WTC11 (cell line): ENCODE data around the gene KEL. TPM values are rescaled to one million over a fixed set of nuclear protein-coding genes. Genes with fewer than 3 reads are reported as not detected.

Experiments
- ATAC-seq: fragments of 200-7000 bp; cut with Tn5 transposase; 2 replicates; pipeline ENCODE4 v1.10.0; 2021; ENCODE audit warnings: mild to moderate bottlenecking, moderate library complexity
- CTCF ChIA-PET: fragments of 300-600 bp; sonication (Branson Sonifier 250); formaldehyde crosslinking; loops from one replicate; lab custom pipeline; 2021; ENCODE audit warnings: antibody characterized with exemption; lab: Charles Lee
- POLR2A ChIA-PET: fragments of 350-600 bp; sonication (Branson Sonifier 250); formaldehyde crosslinking; loops from one replicate; lab custom pipeline; 2021; ENCODE audit warnings: antibody characterized with exemption; lab: Charles Lee
- DNase-seq: peaks from one replicate; pipeline ENCODE4 v3.0.0; 2021; ENCODE audit warnings: low spot score
- H3K27ac Mint-ChIP-seq: 2 replicates; pipeline ENCODE4 v1.8.0; 2021; ENCODE audit warnings: mixed read lengths
- H3K27me3 Mint-ChIP-seq: 2 replicates; pipeline ENCODE4 v1.8.0; 2021; ENCODE audit warnings: low read depth, mild to moderate bottlenecking, moderate library complexity, mixed read lengths
- H3K36me3 Mint-ChIP-seq: 2 replicates; pipeline ENCODE4 v1.8.0; 2021; ENCODE audit warnings: mixed read lengths
- H3K4me1 Mint-ChIP-seq: 2 replicates; pipeline ENCODE4 v1.8.0; 2022; ENCODE audit warnings: mixed read lengths
- H3K4me3 Mint-ChIP-seq: 2 replicates; pipeline ENCODE4 v1.8.0; 2021; ENCODE audit warnings: mild to moderate bottlenecking, moderate library complexity, mixed read lengths
- H3K9me3 Mint-ChIP-seq: 2 replicates; pipeline ENCODE4 v1.8.0; 2021; ENCODE audit warnings: mixed read lengths
- ATF6 ChIP-seq: sonication (generic); formaldehyde crosslinking; IDR thresholded peaks from 2 replicates; pipeline ENCODE4 v1.8.1; 2023; ENCODE audit warnings: mild to moderate bottlenecking, missing genetic modification reagents
- CREM ChIP-seq: sonication (generic); formaldehyde crosslinking; IDR thresholded peaks from 2 replicates; pipeline ENCODE4 v1.8.1; 2022; ENCODE audit warnings: mild to moderate bottlenecking, missing genetic modification reagents, moderate library complexity
- MAX ChIP-seq: sonication (generic); formaldehyde crosslinking; IDR thresholded peaks from 2 replicates; pipeline ENCODE4 v1.8.0; 2022; ENCODE audit warnings: mild to moderate bottlenecking, missing genetic modification reagents
- NFYB ChIP-seq: sonication (generic); formaldehyde crosslinking; conservative IDR thresholded peaks from 2 replicates; pipeline ENCODE4 v1.8.0; 2022; ENCODE audit warnings: low read depth, missing genetic modification reagents
- PRDM15 ChIP-seq: sonication (generic); formaldehyde crosslinking; IDR thresholded peaks from 2 replicates; pipeline ENCODE4 v1.8.0; 2022; ENCODE audit warnings: missing genetic modification reagents
- SOX15 ChIP-seq: fragments of 250-450 bp; sonication (Bioruptor Pico); IDR thresholded peaks from 2 replicates; pipeline ENCODE4 v1.9.0; 2021; ENCODE audit warnings: mild to moderate bottlenecking
- SP1 ChIP-seq: sonication (generic); formaldehyde crosslinking; conservative IDR thresholded peaks from 2 replicates; pipeline ENCODE4 v1.8.1; 2022; ENCODE audit warnings: missing genetic modification reagents
- TP53 ChIP-seq: sonication (generic); formaldehyde crosslinking; IDR thresholded peaks from 2 replicates; pipeline ENCODE4 v1.8.1; 2023; ENCODE audit warnings: mild to moderate bottlenecking, missing genetic modification reagents
- ZNF232 ChIP-seq: sonication (generic); formaldehyde crosslinking; IDR thresholded peaks from 2 replicates; pipeline ENCODE4 v1.8.0; 2022; ENCODE audit warnings: mild to moderate bottlenecking, missing genetic modification reagents
- ZNF396 ChIP-seq: fragments of 250-450 bp; sonication (Bioruptor Pico); IDR thresholded peaks from 2 replicates; pipeline ENCODE4 v1.8.0; 2021; ENCODE audit warnings: mild to moderate bottlenecking, moderate library complexity, borderline replicate concordance
- ZNF425 ChIP-seq: fragments of 250-450 bp; sonication (Bioruptor Pico); conservative IDR thresholded peaks from 2 replicates; pipeline ENCODE4 v1.9.0; 2021; ENCODE audit warnings: mild to moderate bottlenecking
- total RNA-seq: library from RNA; stranded (reverse); gene quantifications from 3 replicates; pipeline ENCODE4 v1.2.3, GENCODE V29; 2021
- TF ChIP-seq, protein P1 (sequence below): fragments of 250-450 bp; sonication (Bioruptor Pico); IDR thresholded peaks from 2 replicates; pipeline ENCODE4 v1.9.0; 2021; ENCODE audit warnings: mild to moderate bottlenecking
- TF ChIP-seq, protein P2 (sequence below): fragments of 250-450 bp; sonication (Bioruptor Pico); IDR thresholded peaks from 2 replicates; pipeline ENCODE4 v1.9.0; 2021; ENCODE audit warnings: mild to moderate bottlenecking, borderline replicate concordance
- TF ChIP-seq, protein P3 (sequence below): fragments of 250-450 bp; sonication (Bioruptor Pico); IDR thresholded peaks from 2 replicates; pipeline ENCODE4 v1.9.0; 2021; ENCODE audit warnings: moderate library complexity, mild to moderate bottlenecking, inconsistent platforms, borderline replicate concordance

KEL gene
- total RNA-seq, 1 experiment from 2014 or later = 0.87 TPM

GRCh38 chr7:142957723-142958122 is 4.4 kb downstream of the KEL start:
- Mint-ChIP-seq H3K27ac (no peak overlapping the region), H3K36me3 (peaks cover 28% of the 10 kb centered on the region), H3K4me3 (no peak overlapping the region), H3K9me3 (peaks cover 37% of the 10 kb centered on the region), H3K4me1 (peaks cover 46% of the 10 kb centered on the region), H3K27me3 (peaks cover 6% of the 10 kb centered on the region)
- ChIA-PET POLR2A (interaction anchor here (0.6 kb wide), 1 partner anchor 29 kb away, joined by 5 read pairs; no protein-coding TSS in a partner anchor), CTCF (no interaction called here)
- DNase-seq (no peak), ATAC-seq (peak; percentile 41; the same call in 1 of the 2 replicates)
- TF ChIP-seq MAX (CRISPR knock-in tag) = no peak
- no peak for TF ChIP-seq CREM (CRISPR knock-in tag)
- TF ChIP-seq SOX15 (CRISPR knock-in tag) = no peak
- no peak for TF ChIP-seq ATF6 (CRISPR knock-in tag)
- TF ChIP-seq ZNF232 (CRISPR knock-in tag) = no peak
- no peak for TF ChIP-seq PRDM15 (CRISPR knock-in tag)
- TF ChIP-seq, protein P1, sequence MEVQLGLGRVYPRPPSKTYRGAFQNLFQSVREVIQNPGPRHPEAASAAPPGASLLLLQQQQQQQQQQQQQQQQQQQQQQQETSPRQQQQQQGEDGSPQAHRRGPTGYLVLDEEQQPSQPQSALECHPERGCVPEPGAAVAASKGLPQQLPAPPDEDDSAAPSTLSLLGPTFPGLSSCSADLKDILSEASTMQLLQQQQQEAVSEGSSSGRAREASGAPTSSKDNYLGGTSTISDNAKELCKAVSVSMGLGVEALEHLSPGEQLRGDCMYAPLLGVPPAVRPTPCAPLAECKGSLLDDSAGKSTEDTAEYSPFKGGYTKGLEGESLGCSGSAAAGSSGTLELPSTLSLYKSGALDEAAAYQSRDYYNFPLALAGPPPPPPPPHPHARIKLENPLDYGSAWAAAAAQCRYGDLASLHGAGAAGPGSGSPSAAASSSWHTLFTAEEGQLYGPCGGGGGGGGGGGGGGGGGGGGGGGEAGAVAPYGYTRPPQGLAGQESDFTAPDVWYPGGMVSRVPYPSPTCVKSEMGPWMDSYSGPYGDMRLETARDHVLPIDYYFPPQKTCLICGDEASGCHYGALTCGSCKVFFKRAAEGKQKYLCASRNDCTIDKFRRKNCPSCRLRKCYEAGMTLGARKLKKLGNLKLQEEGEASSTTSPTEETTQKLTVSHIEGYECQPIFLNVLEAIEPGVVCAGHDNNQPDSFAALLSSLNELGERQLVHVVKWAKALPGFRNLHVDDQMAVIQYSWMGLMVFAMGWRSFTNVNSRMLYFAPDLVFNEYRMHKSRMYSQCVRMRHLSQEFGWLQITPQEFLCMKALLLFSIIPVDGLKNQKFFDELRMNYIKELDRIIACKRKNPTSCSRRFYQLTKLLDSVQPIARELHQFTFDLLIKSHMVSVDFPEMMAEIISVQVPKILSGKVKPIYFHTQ (CRISPR knock-in tag) = no peak
- no peak for TF ChIP-seq SP1 (CRISPR knock-in tag)

DNA sequence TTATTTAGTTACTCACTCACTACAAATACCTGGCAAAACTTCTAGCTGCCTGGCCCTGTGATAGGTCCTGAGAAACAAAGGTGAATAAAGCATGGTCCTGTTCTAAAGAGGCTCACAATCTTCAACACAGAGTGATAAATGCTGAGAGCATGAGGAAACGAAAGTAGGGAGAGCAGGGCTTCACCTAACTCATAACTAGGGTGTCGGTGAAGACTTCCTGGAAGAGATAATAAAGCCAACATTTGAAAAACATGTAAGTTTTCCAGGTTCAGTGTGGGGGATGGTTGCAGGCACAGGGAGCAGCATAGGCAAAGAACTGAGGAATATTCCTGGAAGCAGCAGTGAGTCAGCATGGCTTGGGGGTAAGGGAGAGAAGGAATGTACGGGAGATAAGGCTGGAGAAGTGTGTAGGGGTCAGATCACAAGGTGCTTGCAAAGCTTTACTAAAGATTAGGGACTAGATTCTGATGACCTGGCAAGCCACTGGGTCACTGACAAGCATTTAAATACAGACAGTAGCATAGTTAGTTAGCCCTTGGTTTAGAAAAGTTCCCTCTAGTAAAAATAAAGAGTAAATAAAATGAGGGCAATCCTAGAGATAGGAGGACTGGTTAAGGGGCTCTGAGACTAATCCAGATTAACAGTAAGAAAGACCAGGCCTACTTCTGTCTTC is 5.1 kb downstream of the KEL start:
- Mint-ChIP-seq H3K4me3 (no peak overlapping the region), H3K9me3 (peaks cover 37% of the 10 kb centered on the region), H3K36me3 (peaks cover 28% of the 10 kb centered on the region), H3K27ac (no peak overlapping the region), H3K27me3 (peaks cover 6% of the 10 kb centered on the region), H3K4me1 (peaks cover 39% of the 10 kb centered on the region)
- no peak for DNase-seq
- CTCF ChIA-PET = interaction anchor here (0.6 kb wide), 1 partner anchor 339 kb away, joined by 3 read pairs; no protein-coding TSS in a partner anchor
- ATAC-seq = peak; percentile 18; the same call in 1 of the 2 replicates
- POLR2A ChIA-PET = no interaction called here
- TF ChIP-seq, protein P2, sequence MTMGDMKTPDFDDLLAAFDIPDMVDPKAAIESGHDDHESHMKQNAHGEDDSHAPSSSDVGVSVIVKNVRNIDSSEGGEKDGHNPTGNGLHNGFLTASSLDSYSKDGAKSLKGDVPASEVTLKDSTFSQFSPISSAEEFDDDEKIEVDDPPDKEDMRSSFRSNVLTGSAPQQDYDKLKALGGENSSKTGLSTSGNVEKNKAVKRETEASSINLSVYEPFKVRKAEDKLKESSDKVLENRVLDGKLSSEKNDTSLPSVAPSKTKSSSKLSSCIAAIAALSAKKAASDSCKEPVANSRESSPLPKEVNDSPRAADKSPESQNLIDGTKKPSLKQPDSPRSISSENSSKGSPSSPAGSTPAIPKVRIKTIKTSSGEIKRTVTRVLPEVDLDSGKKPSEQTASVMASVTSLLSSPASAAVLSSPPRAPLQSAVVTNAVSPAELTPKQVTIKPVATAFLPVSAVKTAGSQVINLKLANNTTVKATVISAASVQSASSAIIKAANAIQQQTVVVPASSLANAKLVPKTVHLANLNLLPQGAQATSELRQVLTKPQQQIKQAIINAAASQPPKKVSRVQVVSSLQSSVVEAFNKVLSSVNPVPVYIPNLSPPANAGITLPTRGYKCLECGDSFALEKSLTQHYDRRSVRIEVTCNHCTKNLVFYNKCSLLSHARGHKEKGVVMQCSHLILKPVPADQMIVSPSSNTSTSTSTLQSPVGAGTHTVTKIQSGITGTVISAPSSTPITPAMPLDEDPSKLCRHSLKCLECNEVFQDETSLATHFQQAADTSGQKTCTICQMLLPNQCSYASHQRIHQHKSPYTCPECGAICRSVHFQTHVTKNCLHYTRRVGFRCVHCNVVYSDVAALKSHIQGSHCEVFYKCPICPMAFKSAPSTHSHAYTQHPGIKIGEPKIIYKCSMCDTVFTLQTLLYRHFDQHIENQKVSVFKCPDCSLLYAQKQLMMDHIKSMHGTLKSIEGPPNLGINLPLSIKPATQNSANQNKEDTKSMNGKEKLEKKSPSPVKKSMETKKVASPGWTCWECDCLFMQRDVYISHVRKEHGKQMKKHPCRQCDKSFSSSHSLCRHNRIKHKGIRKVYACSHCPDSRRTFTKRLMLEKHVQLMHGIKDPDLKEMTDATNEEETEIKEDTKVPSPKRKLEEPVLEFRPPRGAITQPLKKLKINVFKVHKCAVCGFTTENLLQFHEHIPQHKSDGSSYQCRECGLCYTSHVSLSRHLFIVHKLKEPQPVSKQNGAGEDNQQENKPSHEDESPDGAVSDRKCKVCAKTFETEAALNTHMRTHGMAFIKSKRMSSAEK (CRISPR knock-in tag) = no peak
- TF ChIP-seq TP53 (CRISPR knock-in tag) = no peak
- TF ChIP-seq ATF6 (CRISPR knock-in tag) = no peak
- TF ChIP-seq SOX15 (CRISPR knock-in tag) = no peak
- no peak for TF ChIP-seq ZNF425 (CRISPR knock-in tag)
- TF ChIP-seq NFYB (CRISPR knock-in tag) = no peak
- TF ChIP-seq, protein P3, sequence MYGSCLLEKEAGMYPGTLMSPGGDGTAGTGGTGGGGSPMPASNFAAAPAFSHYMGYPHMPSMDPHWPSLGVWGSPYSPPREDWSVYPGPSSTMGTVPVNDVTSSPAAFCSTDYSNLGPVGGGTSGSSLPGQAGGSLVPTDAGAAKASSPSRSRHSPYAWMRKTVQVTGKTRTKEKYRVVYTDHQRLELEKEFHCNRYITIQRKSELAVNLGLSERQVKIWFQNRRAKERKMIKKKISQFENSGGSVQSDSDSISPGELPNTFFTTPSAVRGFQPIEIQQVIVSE = no peak
- TF ChIP-seq ZNF396 (CRISPR knock-in tag) = no peak
